ENCODE results near the gene TSPAN9. TPM values are rescaled to one million over a fixed set of nuclear protein-coding genes. Genes with fewer than 3 reads are reported as not detected.
A peak's percentile ranks its signal among the peaks of the same experiment; 100 is the strongest.

TSPAN9 gene
- total RNA-seq, 1 donor from 2014 or later = 49.4 TPM

GRCh38 chr12:3215410-3215975, 138.3 kb downstream of the TSPAN9 start:
- TF ChIP-seq, protein P1, sequence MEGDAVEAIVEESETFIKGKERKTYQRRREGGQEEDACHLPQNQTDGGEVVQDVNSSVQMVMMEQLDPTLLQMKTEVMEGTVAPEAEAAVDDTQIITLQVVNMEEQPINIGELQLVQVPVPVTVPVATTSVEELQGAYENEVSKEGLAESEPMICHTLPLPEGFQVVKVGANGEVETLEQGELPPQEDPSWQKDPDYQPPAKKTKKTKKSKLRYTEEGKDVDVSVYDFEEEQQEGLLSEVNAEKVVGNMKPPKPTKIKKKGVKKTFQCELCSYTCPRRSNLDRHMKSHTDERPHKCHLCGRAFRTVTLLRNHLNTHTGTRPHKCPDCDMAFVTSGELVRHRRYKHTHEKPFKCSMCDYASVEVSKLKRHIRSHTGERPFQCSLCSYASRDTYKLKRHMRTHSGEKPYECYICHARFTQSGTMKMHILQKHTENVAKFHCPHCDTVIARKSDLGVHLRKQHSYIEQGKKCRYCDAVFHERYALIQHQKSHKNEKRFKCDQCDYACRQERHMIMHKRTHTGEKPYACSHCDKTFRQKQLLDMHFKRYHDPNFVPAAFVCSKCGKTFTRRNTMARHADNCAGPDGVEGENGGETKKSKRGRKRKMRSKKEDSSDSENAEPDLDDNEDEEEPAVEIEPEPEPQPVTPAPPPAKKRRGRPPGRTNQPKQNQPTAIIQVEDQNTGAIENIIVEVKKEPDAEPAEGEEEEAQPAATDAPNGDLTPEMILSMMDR (IDR thresholded peaks at IDR 0.05; ENCODE audit: unreplicated experiment) = no peak
- H3K4me3 Mint-ChIP-seq = no peak overlapping the region
- H3K36me3 Mint-ChIP-seq = peaks cover 1% of the 10 kb centered on the region
- H3K27ac Mint-ChIP-seq = no peak overlapping the region
- peaks cover 42% of the 10 kb centered on the region for H3K4me1 Mint-ChIP-seq
- H3K27me3 Mint-ChIP-seq (ENCODE audit: low read depth) = peaks cover 2% of the 10 kb centered on the region
- no peaks in the 10 kb centered on the region for H3K9me3 Mint-ChIP-seq
- DNase-seq (ENCODE audit: low spot score in 2 of 2, unreplicated experiment in 2 of 2) = no peak

DNA sequence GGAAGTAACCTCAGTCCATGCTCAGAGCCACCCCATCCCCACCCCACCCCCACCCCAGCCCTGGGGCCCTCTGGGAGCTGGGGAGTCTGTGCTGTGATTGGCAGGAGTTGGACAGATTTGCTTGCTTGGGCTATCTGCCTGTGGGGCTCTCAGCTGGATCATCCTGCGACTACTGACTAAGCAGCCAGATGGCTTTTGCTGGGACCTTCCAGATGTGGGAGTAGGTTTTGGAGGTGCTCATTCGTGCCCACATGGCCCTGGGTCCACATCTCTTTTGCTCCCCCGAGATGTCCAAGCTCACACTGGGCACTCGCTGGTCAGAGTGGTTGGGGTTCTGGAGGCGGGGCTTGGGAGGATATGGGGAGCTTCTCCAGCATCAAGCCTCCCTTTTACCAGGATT, 138.9 kb downstream of the TSPAN9 start:
- TF ChIP-seq, protein P1 (IDR thresholded peaks at IDR 0.05; ENCODE audit: unreplicated experiment) = no peak

DNA sequence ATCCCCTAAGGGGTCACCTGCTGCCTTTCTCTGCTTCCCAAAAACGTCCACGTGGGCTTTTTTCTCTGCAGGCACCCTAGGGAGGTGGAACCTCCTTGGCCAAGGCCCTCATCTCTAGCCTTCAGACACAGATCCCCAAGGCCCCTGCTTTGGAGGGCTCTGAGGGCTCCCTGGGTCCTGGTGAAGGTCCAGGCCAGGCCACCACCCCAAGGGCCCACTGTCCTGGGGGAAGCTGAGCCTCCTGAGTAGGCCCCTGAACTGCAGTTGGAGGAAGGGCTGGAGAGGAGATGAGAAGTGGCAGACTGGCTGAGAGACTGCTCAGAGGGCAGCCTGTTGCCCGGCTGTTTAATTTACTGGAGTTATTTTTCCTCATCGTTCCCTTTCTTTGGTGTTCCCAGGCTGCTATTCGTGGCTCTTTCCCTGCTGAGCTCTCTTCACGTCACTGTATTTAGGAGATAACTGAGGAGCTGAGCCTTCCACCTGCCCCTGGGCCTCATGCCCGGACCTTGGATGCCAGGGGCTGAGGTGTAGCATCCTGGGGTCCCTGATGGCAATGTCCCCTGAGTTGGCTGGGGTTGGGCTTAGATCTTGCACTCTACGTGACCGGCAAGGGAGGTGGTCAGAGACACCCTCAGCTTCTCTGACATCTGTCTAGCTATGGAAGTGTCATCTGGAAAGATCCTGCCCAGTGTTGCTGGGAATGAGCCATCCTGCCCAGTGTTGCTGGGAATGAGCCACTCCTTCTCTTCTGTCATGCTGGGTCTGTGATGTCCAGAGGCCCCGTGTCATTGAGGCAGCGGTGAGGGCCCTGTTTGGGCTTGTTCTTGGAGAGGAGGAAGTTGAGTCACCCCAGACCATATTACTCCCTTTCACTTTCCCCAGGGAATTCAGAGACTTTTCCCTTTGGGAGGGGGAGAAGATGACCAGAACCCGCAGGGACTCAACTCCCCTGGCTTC, 139.8 kb downstream of the TSPAN9 start:
- Mint-ChIP-seq H3K27me3 (ENCODE audit: low read depth) (peaks cover 2% of the 10 kb centered on the region), H3K4me1 (peaks cover 42% of the 10 kb centered on the region), H3K27ac (no peak overlapping the region), H3K9me3 (no peaks in the 10 kb centered on the region), H3K36me3 (peaks cover 2% of the 10 kb centered on the region), H3K4me3 (no peak overlapping the region)
- DNase-seq (ENCODE audit: low spot score in 2 of 2, unreplicated experiment in 2 of 2) = no peak
- TF ChIP-seq, protein P1 (IDR thresholded peaks at IDR 0.05; ENCODE audit: unreplicated experiment) = no peak

More for the DNA sequence above, 138.9 kb downstream of the TSPAN9 start:
- H3K9me3 Mint-ChIP-seq = no peaks in the 10 kb centered on the region
- no peak for DNase-seq (ENCODE audit: low spot score in 2 of 2, unreplicated experiment in 2 of 2)
- peaks cover 42% of the 10 kb centered on the region for H3K4me1 Mint-ChIP-seq
- peaks cover 2% of the 10 kb centered on the region for H3K27me3 Mint-ChIP-seq (ENCODE audit: low read depth)
- peaks cover 4% of the 10 kb centered on the region for H3K36me3 Mint-ChIP-seq
- H3K4me3 Mint-ChIP-seq = no peak overlapping the region
- no peak overlapping the region for H3K27ac Mint-ChIP-seq

DNA sequence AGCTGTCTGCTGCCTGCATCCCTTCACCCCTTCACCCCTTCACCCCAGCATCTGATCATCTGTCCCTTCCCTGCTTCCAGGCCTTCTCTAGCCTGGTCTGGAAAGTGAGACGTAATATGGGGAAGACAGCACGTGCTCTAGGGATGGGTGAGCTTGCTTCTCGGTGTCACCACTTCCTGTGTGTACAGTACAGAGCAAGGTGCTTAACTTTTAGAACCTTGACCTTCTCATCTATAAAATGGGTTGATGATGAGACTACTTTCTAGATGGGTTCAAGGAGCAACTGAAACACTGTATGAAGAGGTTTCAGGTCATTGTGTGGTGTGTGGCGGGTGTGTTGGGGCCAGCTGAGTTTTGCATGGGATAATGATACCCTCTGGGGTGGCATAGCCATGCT, 140.5 kb downstream of the TSPAN9 start:
- Mint-ChIP-seq H3K36me3 (peaks cover 2% of the 10 kb centered on the region), H3K9me3 (no peaks in the 10 kb centered on the region), H3K4me1 (peaks cover 39% of the 10 kb centered on the region), H3K27ac (no peak overlapping the region), H3K4me3 (no peak overlapping the region), H3K27me3 (ENCODE audit: low read depth) (peaks cover 2% of the 10 kb centered on the region)
- TF ChIP-seq, protein P1 (IDR thresholded peaks at IDR 0.05; ENCODE audit: unreplicated experiment) = no peak
- DNase-seq (ENCODE audit: low spot score in 2 of 2, unreplicated experiment in 2 of 2) = no peak

DNA sequence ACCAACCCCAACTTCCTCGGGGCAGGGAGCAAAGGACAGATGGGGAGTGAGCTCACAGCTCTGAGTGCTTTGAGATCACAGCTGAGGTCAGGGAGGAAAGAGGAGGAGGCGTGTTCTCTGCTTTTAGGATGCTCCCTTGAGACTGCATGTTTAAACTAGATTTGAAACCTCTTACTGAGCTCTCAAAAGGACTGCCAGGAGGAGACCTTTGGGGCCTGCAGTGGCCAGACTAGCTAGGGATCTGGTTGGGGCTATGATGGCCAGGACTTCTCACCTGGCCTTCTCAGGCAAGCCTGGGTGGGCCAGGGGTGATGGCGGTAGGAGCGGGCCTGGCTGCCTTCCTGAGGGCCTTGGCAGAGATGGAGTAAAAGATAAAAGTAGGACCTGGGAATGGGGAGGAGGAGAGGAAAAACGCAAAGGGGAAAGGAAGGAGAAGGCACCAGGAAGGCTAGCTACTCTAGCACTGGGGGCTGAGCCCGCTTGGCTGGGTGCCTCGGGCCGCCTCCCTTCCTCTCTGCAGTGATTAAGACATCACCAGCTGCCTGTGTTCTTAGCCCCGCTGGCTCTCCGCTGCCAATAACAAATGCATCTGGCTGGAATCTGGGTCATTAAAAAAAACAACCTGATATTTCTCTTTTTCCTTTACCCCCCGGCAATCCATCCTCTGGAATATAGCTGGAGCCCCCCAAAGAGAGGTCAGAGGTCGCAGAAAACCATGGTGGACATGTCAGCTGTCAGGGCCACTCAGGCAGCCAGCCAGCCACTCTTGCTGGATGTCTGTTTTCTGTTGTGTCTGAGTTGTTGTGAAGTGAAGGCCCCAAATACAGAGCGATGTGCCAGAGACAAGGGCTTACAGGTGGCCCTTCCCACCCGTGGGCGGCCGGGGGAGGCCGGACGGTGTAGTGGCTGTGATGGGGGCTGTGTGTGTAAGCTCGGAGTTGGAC, 141.3 kb downstream of the TSPAN9 start:
- Mint-ChIP-seq H3K9me3 (no peaks in the 10 kb centered on the region), H3K4me3 (no peak overlapping the region), H3K4me1 (peaks cover 33% of the 10 kb centered on the region), H3K36me3 (peaks cover 2% of the 10 kb centered on the region), H3K27ac (peak overlapping the region; percentile 35), H3K27me3 (ENCODE audit: low read depth) (peaks cover 2% of the 10 kb centered on the region)
- TF ChIP-seq, protein P1 (IDR thresholded peaks at IDR 0.05; ENCODE audit: unreplicated experiment) = no peak
- peak in 1 of 2 experiments; percentile 65 for DNase-seq (ENCODE audit: low spot score in 2 of 2, unreplicated experiment in 2 of 2)

Data from mesothelial cell of epicardium (in vitro differentiated cells).